Activated CD8-positive, alpha-beta memory T cell treated with anti-CD3 and anti-CD28 coated beads, Interleukin-2, amount 10 ng/mL, durations not matched to agents 7 days and 5 days (primary cell): ENCODE results near the gene NMT2. TPM values are rescaled to one million over a fixed set of nuclear protein-coding genes. Genes with fewer than 3 reads are reported as not detected.
"Not testable (repeated sequence)": the region's sequence is repeated elsewhere in the genome, so short reads cannot be mapped to it uniquely, and the experiment has no call there.

Experiments
- ATAC-seq: fragments of 150-1000 bp; cut with Tn5 transposase; one replicate; pipeline ENCODE4 v1.10.0; 2021; ENCODE audit warnings: moderate library complexity
- CTCF ChIA-PET: fragments of 350-600 bp; sonication (Branson Sonifier 250); formaldehyde crosslinking; loops from one replicate; lab custom pipeline; 2021; ENCODE audit warnings: antibody characterized with exemption; lab: Charles Lee
- DNase-seq: peaks from one replicate; pipeline ENCODE4 v3.0.0-alpha.2; 2020
- H3K27ac Mint-ChIP-seq: one replicate; pipeline ENCODE4 v1.8.0; 2021; ENCODE audit warnings: mild to moderate bottlenecking, mixed read lengths
- H3K27me3 Mint-ChIP-seq: one replicate; pipeline ENCODE4 v1.8.0; 2021; ENCODE audit warnings: mixed read lengths
- H3K36me3 Mint-ChIP-seq: one replicate; pipeline ENCODE4 v1.8.0; 2021; ENCODE audit warnings: mild to moderate bottlenecking, mixed read lengths
- H3K4me1 Mint-ChIP-seq: one replicate; pipeline ENCODE4 v1.8.0; 2021; ENCODE audit warnings: mixed read lengths
- H3K4me3 Mint-ChIP-seq: one replicate; pipeline ENCODE4 v1.8.0; 2021; ENCODE audit warnings: mild to moderate bottlenecking, moderate library complexity, mixed read lengths
- H3K9me3 Mint-ChIP-seq: one replicate; pipeline ENCODE4 v1.8.0; 2022; ENCODE audit warnings: low read depth, mixed read lengths
- total RNA-seq, 2 experiments: library from RNA; stranded (reverse); gene quantifications; one replicate each; pipeline ENCODE4 v1.2.3, GENCODE V29; 2021

Gene NMT2
- total RNA-seq = 10 to 100 TPM; 21.3 to 31.7 TPM

DNA sequence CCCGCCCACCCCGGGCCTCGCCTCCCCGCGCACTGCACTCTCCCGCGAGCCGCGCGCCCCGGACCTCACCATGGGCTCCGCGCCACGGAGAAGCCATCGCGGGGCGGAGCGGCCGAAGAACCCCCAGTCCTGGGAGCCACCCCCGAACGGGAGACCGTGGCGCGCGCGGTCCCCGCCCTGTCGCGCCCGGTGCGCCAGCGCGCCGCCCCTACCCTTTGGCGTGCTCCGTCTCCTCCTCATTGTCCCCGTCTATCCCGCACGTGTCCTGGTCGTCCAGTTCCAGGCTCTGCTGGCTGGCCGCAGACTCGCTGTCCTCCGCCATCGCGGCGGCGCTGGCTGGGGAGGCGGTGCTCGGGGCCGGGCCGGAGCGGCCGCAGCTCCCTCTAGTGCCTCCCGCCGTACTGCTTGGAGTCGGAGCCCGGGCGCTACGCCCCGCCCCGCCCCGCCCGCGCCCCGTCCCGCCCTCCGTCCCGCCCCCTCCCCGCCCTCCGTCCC lies at the start of gene NMT2:
TSS of gene NMT2 (minus strand) at position 403 of the 495 bp plus-strand sequence. CDS start at position 322, 81 bp downstream.
- Mint-ChIP-seq H3K4me1 (peaks cover 45% of the 10 kb centered on the region), H3K36me3 (no peaks in the 10 kb centered on the region), H3K27me3 (no peaks in the 10 kb centered on the region), H3K4me3 (peak within 1 kb of the TSS; percentile 82), H3K27ac (peak within 1 kb of the TSS; percentile 97), H3K9me3 (no peaks in the 10 kb centered on the region)
- DNase-seq (no peak), ATAC-seq (peak; percentile 81)
- CTCF ChIA-PET = interaction anchor here (0.6 to 2.2 kb wide), 15 partner anchors 12 to 196 kb away, joined by 3 to 13 read pairs (median 4); no protein-coding TSS in a partner anchor

DNA sequence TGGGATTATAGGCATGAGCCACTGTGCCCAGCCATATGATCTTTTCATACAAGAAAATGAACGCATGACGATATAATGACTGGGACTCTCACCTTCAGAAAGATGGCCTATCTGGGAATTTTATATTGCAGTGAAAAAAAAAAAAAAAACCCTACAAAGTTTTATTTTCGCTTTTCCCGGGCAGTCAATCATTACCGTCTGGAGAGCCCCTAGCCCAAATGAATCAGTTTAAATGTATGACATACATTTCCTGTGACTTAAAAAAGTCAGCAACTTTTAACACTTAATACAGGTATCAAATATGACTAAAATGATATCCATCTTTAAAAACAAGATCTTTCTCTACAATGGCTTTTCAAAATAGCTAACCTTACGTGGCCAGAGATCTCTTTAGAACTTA lies 48.2 kb upstream of the NMT2 start:
- Mint-ChIP-seq H3K36me3 (peaks cover 2% of the 10 kb centered on the region), H3K27ac (no peak overlapping the region), H3K9me3 (no peaks in the 10 kb centered on the region), H3K27me3 (no peaks in the 10 kb centered on the region), H3K4me3 (no peak overlapping the region), H3K4me1 (peaks cover under 1% of the 10 kb centered on the region)
- DNase-seq (no peak), ATAC-seq (no peak)
- CTCF ChIA-PET = no interaction called here

DNA sequence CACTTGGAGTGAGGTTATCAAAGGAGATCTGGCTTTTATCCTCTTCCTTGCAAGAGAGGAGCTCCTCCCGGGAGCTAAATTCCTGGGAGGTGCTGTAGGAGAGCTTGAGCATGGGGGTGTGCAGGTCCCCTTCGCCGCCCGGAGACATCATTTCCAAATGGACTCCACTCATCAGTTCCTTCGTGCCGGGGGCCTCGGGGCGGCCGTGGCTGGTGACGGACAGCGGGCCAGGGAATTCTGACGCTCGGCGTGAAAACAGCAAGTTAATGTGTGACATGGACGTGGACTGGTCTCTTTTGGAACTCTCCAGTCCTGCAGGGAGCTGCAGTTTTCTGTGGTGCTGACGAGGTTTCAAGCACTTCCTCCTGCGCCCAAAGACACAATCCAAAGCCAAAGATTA lies 45.7 kb upstream of the NMT2 start:
- ATAC-seq = no peak
- H3K4me3 Mint-ChIP-seq = no peak overlapping the region
- CTCF ChIA-PET = interaction anchor here (1.4 to 2.6 kb wide), 2 partner anchors 12 to 47 kb away, joined by 3 to 6 read pairs; no protein-coding TSS in a partner anchor
- H3K4me1 Mint-ChIP-seq = peaks cover 21% of the 10 kb centered on the region
- H3K27me3 Mint-ChIP-seq = no peaks in the 10 kb centered on the region
- H3K9me3 Mint-ChIP-seq = no peaks in the 10 kb centered on the region
- no peak overlapping the region for H3K27ac Mint-ChIP-seq
- peaks cover 2% of the 10 kb centered on the region for H3K36me3 Mint-ChIP-seq
- no peak for DNase-seq

DNA sequence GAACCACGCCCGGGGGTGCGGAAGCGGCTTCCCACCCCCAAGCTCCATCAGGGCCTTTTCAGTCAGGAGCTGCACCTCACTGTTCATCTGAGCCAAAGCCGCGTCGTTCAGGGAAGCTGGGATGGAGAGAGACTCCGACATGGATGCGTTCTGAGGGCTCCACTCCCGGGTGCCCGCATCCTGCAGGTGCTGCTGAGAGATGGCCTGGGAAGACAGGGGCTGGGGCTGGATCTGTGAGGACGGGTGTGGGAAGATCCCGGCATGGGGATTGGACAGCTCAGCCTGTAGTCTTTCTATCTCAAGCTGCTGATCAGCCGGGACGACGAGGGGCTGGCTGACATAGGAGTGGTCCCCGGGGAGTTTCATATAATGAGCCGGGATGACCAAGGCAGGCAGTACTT lies 45.0 kb upstream of the NMT2 start:
- H3K36me3 Mint-ChIP-seq = peaks cover 2% of the 10 kb centered on the region
- ATAC-seq (no peak), DNase-seq (no peak)
- H3K4me1 Mint-ChIP-seq = peaks cover 28% of the 10 kb centered on the region
- no peaks in the 10 kb centered on the region for H3K9me3 Mint-ChIP-seq
- no peak overlapping the region for H3K27ac Mint-ChIP-seq
- H3K27me3 Mint-ChIP-seq = no peaks in the 10 kb centered on the region
- H3K4me3 Mint-ChIP-seq = no peak overlapping the region
- CTCF ChIA-PET = interaction anchor here (1.4 to 2.6 kb wide), 2 partner anchors 13 to 46 kb away, joined by 3 to 6 read pairs; no protein-coding TSS in a partner anchor

DNA sequence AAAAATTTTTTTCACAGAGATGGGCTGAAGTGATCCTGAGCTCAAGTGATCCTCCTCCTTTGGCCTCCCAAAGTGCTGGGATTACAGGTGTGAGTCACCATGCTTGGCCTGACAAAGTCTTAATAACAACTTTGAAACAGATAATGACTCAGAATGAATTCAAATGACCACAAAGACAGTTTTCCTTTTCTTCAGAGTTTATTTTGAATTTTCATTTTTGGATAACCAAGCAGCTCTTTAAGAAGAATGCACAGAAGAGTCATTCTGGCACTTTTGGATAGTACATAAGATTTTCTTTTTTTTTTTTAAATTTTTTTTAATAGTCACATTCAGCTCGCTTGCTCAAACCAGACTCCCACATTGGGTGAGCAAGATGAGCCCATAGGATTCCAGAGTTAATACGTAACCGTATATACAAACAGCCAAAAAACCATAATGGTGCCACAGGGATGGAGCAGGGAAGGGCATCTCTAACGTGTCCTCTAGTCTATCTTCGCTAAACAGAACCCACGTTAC lies 43.0 kb upstream of the NMT2 start:
- Mint-ChIP-seq H3K27ac (no peak overlapping the region), H3K27me3 (no peaks in the 10 kb centered on the region), H3K9me3 (no peaks in the 10 kb centered on the region), H3K4me1 (peaks cover 42% of the 10 kb centered on the region), H3K4me3 (no peak overlapping the region), H3K36me3 (peaks cover 2% of the 10 kb centered on the region)
- ATAC-seq (no peak), DNase-seq (no peak)
- CTCF ChIA-PET = interaction anchor here (0.8 to 1.6 kb wide), 5 partner anchors 13 to 160 kb away, joined by 3 to 6 read pairs (median 3); partner anchors contain the start of genes FAM171A1 and NMT2

DNA sequence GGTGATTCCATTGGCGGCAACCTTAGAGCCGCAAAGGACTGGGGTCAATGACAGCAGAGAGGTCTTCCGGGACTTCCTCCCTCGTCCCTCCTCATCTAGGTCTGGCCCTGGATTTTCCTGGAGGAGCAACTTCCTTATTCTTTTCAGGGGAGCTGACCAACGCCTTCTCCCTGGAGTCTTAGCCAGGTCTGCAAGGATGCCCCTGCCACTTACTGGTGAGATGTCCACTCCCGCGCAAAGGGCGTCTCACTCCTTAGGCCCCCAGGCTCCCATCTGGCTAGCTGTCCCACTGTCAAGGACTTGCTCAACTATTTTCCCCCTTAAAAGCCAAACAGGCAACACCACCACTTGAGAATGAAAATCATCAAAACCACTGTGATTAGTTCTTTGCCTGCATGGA lies 42.0 kb upstream of the NMT2 start:
- H3K27ac Mint-ChIP-seq = no peak overlapping the region
- H3K27me3 Mint-ChIP-seq = no peaks in the 10 kb centered on the region
- CTCF ChIA-PET = interaction anchor here (0.8 to 1.6 kb wide), 5 partner anchors 14 to 161 kb away, joined by 3 to 6 read pairs (median 3); partner anchors contain the start of genes FAM171A1 and NMT2

DNA sequence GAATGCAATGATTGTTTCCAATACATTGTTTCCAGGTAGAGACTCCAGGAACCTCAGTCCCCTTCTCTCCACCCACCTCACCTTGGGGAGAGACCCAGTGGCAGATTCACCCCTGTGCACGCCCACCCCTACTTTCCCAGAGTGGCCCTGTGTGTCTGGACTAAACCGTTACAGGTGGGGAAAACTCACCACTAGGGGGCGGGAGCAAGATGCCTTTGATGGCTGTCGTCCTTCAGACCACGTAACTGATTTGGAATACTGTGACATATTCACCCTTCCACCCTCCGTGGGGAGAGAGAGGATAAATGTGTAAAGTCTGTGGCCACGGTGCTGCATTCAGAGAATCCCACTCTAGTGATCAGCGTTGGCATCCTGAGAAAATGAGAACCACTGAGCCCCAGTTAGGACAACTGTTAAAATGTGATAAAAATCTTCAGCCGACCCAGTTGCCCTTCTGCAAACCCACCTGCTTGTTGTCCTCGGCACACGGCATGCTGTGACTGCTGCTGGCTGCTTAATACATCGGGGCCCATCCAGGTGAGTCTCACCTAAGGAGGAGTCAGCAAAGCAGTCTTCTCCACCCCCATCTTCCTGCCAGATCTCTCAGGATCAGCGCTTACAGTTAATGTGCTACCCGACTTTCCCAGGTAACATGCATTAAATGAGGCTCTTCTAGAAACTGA lies 41.5 kb upstream of the NMT2 start:
- peak overlapping the region; percentile 15 for H3K4me3 Mint-ChIP-seq
- H3K27ac Mint-ChIP-seq = peak overlapping the region; percentile 52
- peak; percentile 88 for DNase-seq
- peaks cover 44% of the 10 kb centered on the region for H3K4me1 Mint-ChIP-seq
- no peaks in the 10 kb centered on the region for H3K9me3 Mint-ChIP-seq
- CTCF ChIA-PET = interaction anchor here (0.8 to 3.9 kb wide), 4 partner anchors 36 to 161 kb away, joined by 3 to 13 read pairs (median 6); partner anchors contain the start of genes FAM171A1 and NMT2
- no peaks in the 10 kb centered on the region for H3K27me3 Mint-ChIP-seq
- peaks cover 2% of the 10 kb centered on the region for H3K36me3 Mint-ChIP-seq
- peak; percentile 75 for ATAC-seq

More for the DNA sequence above, 42.0 kb upstream of the NMT2 start:
- DNase-seq = no peak
- peaks cover 2% of the 10 kb centered on the region for H3K36me3 Mint-ChIP-seq
- no peaks in the 10 kb centered on the region for H3K9me3 Mint-ChIP-seq
- no peak for ATAC-seq
- H3K4me1 Mint-ChIP-seq = peaks cover 44% of the 10 kb centered on the region
- no peak overlapping the region for H3K4me3 Mint-ChIP-seq

DNA sequence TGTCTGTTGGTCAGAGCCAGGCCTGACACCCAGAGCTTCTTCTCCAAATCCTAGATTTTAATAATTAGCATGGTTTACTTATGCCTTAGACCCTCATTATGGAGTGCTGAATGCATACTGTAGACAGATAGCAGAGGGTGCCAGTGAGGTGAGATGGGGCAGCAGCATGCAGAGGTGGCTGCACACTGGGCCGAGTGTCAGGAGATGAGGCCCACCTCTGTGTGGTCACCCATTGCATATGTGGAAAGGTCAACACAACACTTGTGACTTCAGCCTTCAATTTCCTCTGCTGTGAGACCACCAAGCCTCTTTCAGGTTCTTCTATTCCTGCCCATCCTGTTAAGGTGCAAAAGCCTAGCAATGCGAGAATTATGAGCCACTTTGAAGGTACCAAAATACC lies 39.7 kb upstream of the NMT2 start:
- Mint-ChIP-seq H3K9me3 (no peaks in the 10 kb centered on the region), H3K27me3 (no peaks in the 10 kb centered on the region), H3K4me3 (peak overlapping the region; percentile 77), H3K36me3 (peaks cover 2% of the 10 kb centered on the region), H3K4me1 (peaks cover 44% of the 10 kb centered on the region), H3K27ac (peak overlapping the region; percentile 98)
- CTCF ChIA-PET = interaction anchor here (1.2 to 3.9 kb wide), 2 partner anchors 11 to 41 kb away, joined by 3 to 13 read pairs; no protein-coding TSS in a partner anchor
- DNase-seq (no peak), ATAC-seq (no peak)

DNA sequence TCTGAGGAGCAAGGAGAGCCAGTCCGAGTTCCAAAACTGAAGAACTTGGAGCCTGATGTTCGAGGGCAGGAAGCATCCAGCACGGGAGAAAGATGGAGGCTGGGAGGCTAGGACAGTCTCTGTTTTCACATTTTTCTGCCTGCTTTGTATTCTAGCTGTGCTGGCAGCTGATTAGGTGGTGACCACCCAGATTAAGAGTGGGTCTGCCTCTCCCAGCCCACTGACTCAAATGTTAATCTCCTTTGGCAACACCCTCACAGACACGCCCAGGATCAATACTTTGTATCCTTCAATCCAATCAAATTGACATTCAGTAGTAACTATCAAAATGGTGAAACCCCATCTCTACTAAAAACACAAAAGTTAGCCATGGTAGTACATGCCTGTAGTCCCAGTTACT lies 38.9 kb upstream of the NMT2 start:
- DNase-seq, H3K9me3 Mint-ChIP-seq, H3K36me3 Mint-ChIP-seq, H3K4me3 Mint-ChIP-seq, ATAC-seq, H3K27me3 Mint-ChIP-seq: not testable (repeated sequence)
- Mint-ChIP-seq H3K4me1 (peaks cover 47% of the 10 kb centered on the region), H3K27ac (peak overlapping the region; percentile 98)
- CTCF ChIA-PET = interaction anchor here (1.4 to 3.9 kb wide), 2 partner anchors 39 to 40 kb away, joined by 3 to 13 read pairs; partner anchors contain the start of gene NMT2

DNA sequence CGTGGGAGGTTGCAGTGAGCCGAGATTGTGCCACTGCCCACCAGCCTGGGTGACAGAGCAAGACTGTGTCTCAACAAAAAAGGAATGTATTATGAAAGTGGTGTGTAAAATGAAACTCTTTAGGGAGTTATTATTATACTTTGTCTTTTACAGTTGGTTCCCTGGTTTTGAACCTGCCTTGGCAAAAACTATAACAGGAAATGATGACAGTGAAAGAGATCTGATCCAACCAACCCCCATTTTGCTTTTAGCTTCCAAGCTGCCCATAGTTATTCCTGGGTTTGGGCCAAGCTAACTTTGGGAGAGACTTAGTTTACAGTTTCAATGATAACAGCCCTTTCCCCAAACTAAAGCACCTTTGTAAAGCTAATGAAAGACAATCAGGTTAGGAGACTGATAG lies 34.1 kb upstream of the NMT2 start:
- H3K4me3 Mint-ChIP-seq = no peak overlapping the region
- H3K36me3 Mint-ChIP-seq = no peaks in the 10 kb centered on the region
- peak overlapping the region; percentile 62 for H3K27ac Mint-ChIP-seq
- DNase-seq (no peak), ATAC-seq (no peak)
- peaks cover 33% of the 10 kb centered on the region for H3K4me1 Mint-ChIP-seq
- CTCF ChIA-PET = interaction anchor here (0.6 to 1.1 kb wide), 2 partner anchors 23 to 876 kb away, joined by 3 to 6 read pairs; no protein-coding TSS in a partner anchor
- no peaks in the 10 kb centered on the region for H3K27me3 Mint-ChIP-seq
- no peaks in the 10 kb centered on the region for H3K9me3 Mint-ChIP-seq

DNA sequence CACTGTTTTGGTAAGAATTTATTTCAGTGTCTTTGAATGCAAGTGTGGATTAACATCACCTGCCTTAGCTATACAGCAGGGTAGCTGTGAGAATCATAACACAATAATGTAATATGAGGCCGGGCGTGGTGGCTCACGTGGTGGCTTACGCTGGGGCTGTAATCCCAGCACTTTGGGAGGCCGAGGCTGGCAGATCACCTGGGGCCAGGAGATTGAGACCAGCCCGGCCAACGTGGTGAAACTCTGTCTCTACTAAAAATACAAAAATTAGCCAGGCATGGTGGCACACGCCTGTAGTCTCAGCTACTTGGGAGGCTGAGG lies 33.8 kb upstream of the NMT2 start:
- not testable (repeated sequence) for H3K27me3 Mint-ChIP-seq, H3K4me3 Mint-ChIP-seq, ATAC-seq, H3K36me3 Mint-ChIP-seq, DNase-seq, H3K9me3 Mint-ChIP-seq
- CTCF ChIA-PET = interaction anchor here (0.6 to 1.1 kb wide), 2 partner anchors 22 to 876 kb away, joined by 3 to 6 read pairs; no protein-coding TSS in a partner anchor
- peaks cover 33% of the 10 kb centered on the region for H3K4me1 Mint-ChIP-seq
- peak overlapping the region; percentile 62 for H3K27ac Mint-ChIP-seq

DNA sequence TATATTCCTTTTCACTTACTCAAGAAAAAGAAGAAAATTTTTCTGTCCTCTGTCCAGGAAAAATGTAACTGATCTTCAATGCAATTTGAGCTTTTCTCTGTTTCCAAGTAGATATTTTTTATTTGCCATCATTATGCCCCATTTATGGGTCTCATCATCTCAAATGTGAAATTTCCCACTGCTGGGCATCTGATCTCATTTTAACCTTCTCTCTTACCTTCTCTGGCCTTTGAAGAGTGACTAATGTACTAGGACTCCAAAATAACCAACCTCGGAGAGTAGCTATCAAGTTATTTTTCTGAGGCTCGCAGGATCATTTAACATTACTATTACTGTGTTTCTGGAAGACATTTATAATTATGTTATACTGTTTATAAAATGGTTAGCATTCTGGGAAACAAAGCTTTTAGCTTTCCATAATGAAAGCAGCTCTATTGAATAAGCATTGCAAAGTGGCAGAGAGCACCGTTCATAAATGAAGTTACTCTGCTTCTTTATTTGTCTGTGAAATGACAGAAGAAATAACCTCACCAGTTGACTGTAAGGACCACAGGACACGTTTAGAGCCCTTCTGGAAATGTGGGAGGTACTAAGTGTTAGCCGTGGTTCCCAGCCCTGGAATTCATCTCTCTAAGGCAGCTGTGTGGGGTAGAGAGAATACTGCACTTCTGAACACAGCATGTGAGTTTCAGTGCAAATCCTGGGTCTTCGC lies 33.3 kb upstream of the NMT2 start:
- H3K4me3 Mint-ChIP-seq = no peak overlapping the region
- H3K27me3 Mint-ChIP-seq = no peaks in the 10 kb centered on the region
- no peaks in the 10 kb centered on the region for H3K36me3 Mint-ChIP-seq
- CTCF ChIA-PET = interaction anchor here (0.6 to 1.1 kb wide), 2 partner anchors 22 to 875 kb away, joined by 3 to 6 read pairs; no protein-coding TSS in a partner anchor
- H3K9me3 Mint-ChIP-seq = no peaks in the 10 kb centered on the region
- DNase-seq = no peak
- H3K4me1 Mint-ChIP-seq = peaks cover 38% of the 10 kb centered on the region
- no peak for ATAC-seq
- H3K27ac Mint-ChIP-seq = no peak overlapping the region

DNA sequence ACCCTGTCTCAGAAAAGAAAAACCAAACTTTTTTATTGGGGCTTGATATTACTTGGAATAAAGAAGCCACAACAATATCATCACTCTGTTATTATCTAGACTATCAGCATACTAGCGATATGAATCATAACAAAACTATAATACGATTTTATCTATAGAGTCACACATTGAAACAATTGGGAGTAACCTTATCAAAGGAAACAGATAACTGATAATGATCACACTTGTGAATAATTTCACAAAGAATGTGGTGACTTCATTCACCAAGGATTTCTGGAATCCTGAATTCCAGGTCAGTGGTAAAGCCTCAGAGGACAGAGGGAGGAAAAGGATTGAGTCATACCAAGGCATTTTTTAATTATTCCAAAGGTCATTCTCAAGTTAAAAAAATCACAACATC lies 32.1 kb upstream of the NMT2 start:
- no peak for DNase-seq
- Mint-ChIP-seq H3K36me3 (no peaks in the 10 kb centered on the region), H3K27ac (no peak overlapping the region), H3K9me3 (no peaks in the 10 kb centered on the region), H3K27me3 (no peaks in the 10 kb centered on the region), H3K4me1 (peaks cover 42% of the 10 kb centered on the region), H3K4me3 (no peak overlapping the region)
- ATAC-seq = no peak
- CTCF ChIA-PET = no interaction called here
